ENCODE measurements around the gene PRR7. TPM values are rescaled to one million over a fixed set of nuclear protein-coding genes. Genes with fewer than 3 reads are reported as not detected.

Gene PRR7
- total and polyA plus RNA-seq, 2 of the 13 experiments (the other 11 are each of a cell fraction or from before 2014, with no cell fraction given), result 4.8 to 5.0 TPM

GRCh38 chr5:177403102-177403791, 43.4 kb upstream of the PRR7 start (continued):
- TF ChIP-seq ZBTB4 (CRISPR knock-in tag; IDR thresholded peaks at IDR 0.05; ENCODE audit: borderline replicate concordance), result 0 out of 2 replicates have a peak, but pooled peaks have one; percentile 3
- TF ChIP-seq FIP1L1 (IDR thresholded peaks at IDR 0.05; ENCODE audit: borderline replicate concordance, insufficient read depth, low read depth, low read length), result no peak
- no peak for TF ChIP-seq ZNF615 (CRISPR knock-in tag; IDR thresholded peaks at IDR 0.05; ENCODE audit: borderline replicate concordance)
- no peak for TF ChIP-seq ZBTB37 (CRISPR knock-in tag; IDR thresholded peaks at IDR 0.05)
- no peak for TF ChIP-seq ZKSCAN1 (IDR thresholded peaks at IDR 0.05; ENCODE audit: low read length)
- no peak for TF ChIP-seq STAG1 (CRISPR knock-in tag; IDR thresholded peaks at IDR 0.05)
- TF ChIP-seq NFIB (CRISPR knock-in tag; IDR thresholded peaks at IDR 0.05; ENCODE audit: borderline replicate concordance), result no peak
- no peak for TF ChIP-seq CAMTA2 (CRISPR knock-in tag; IDR thresholded peaks at IDR 0.05; ENCODE audit: borderline replicate concordance)
- TF ChIP-seq RERE (CRISPR knock-in tag; IDR thresholded peaks at IDR 0.05; ENCODE audit: low read depth), result no peak
- TF ChIP-seq RFXAP (CRISPR knock-in tag; IDR thresholded peaks at IDR 0.05; ENCODE audit: borderline replicate concordance), result no peak
- TF ChIP-seq NONO (IDR thresholded peaks at IDR 0.05), result no peak
- no peak for TF ChIP-seq NONO (CRISPR knock-in tag; conservative IDR thresholded peaks at IDR 0.05)
- no peak for TF ChIP-seq ZNF337 (CRISPR knock-in tag; IDR thresholded peaks at IDR 0.05; ENCODE audit: borderline replicate concordance, low read depth)
- 0 out of 2 replicates have a peak, but pooled peaks have one; percentile 5 for TF ChIP-seq HIVEP1 (CRISPR knock-in tag; IDR thresholded peaks at IDR 0.05)
- no peak for TF ChIP-seq KDM5A (IDR thresholded peaks at IDR 0.05; ENCODE audit: borderline replicate concordance, low read length)
- TF ChIP-seq TBX3 (IDR thresholded peaks at IDR 0.05; ENCODE audit: borderline replicate concordance), result no peak

Measured in HepG2 (cell line).